Neural cell (in vitro differentiated cells): Measurements from ENCODE around the gene TPBG.

ENCODE experiments used
- EP300 ChIP-seq: fragments of 450-650 bp; conservative IDR thresholded peaks from 2 replicates; pipeline ENCODE4 v1.6.1; 2014; ENCODE audit warnings: antibody characterized with exemption, mild to moderate bottlenecking, moderate library complexity; ENCODE audit not compliant: poor library complexity, severe bottlenecking
- EZH2 ChIP-seq: fragments of 200-600, 300-800 bp; shearing (Covaris generic), sonication (generic); IDR thresholded peaks from 2 replicates; pipeline ENCODE4 v1.6.1; 2014; ENCODE audit warnings: antibody characterized with exemption, low read length, borderline replicate concordance, mild to moderate bottlenecking; ENCODE audit not compliant: insufficient read depth, poor library complexity, severe bottlenecking
- POLR2AphosphoS5 ChIP-seq: IDR thresholded peaks from 2 replicates; pipeline ENCODE4 v1.6.1; 2012
- TAF1 ChIP-seq: IDR thresholded peaks from 2 replicates; pipeline ENCODE4 v1.6.1; 2012; ENCODE audit warnings: low read depth
- TF ChIP-seq, protein P1 (sequence below): IDR thresholded peaks from 2 replicates; pipeline ENCODE4 v1.6.1; 2012; ENCODE audit warnings: borderline replicate concordance
- TF ChIP-seq, protein P2 (sequence below): fragments of 450-650 bp; IDR thresholded peaks from 2 replicates; pipeline ENCODE4 v1.5.1; 2014; ENCODE audit warnings: antibody characterized with exemption, mild to moderate bottlenecking, moderate library complexity; ENCODE audit not compliant: poor library complexity, severe bottlenecking

DNA sequence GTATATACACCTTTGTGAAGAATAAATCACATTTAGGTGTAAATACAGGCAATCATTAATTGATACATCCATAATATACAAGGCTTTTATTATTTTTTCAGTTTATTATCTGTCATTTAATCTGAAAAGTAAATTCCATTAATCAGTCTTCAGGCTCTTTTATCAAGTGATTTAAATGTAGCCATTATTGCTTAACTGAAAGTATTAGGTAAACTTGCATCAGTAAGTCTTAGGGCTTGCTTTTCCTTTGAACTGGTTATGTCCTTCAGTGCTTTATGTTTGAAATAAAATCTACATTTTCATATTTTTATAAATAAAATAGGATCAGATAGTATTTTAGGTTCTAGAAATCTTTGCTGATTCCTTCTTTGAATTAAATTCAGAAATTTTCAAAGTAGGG lies 4.1 kb downstream of the TPBG start:
- TF ChIP-seq POLR2AphosphoS5 (no peak), EP300 (no peak), EZH2 (no peak), TAF1 (no peak)
- TF ChIP-seq, protein P1, sequence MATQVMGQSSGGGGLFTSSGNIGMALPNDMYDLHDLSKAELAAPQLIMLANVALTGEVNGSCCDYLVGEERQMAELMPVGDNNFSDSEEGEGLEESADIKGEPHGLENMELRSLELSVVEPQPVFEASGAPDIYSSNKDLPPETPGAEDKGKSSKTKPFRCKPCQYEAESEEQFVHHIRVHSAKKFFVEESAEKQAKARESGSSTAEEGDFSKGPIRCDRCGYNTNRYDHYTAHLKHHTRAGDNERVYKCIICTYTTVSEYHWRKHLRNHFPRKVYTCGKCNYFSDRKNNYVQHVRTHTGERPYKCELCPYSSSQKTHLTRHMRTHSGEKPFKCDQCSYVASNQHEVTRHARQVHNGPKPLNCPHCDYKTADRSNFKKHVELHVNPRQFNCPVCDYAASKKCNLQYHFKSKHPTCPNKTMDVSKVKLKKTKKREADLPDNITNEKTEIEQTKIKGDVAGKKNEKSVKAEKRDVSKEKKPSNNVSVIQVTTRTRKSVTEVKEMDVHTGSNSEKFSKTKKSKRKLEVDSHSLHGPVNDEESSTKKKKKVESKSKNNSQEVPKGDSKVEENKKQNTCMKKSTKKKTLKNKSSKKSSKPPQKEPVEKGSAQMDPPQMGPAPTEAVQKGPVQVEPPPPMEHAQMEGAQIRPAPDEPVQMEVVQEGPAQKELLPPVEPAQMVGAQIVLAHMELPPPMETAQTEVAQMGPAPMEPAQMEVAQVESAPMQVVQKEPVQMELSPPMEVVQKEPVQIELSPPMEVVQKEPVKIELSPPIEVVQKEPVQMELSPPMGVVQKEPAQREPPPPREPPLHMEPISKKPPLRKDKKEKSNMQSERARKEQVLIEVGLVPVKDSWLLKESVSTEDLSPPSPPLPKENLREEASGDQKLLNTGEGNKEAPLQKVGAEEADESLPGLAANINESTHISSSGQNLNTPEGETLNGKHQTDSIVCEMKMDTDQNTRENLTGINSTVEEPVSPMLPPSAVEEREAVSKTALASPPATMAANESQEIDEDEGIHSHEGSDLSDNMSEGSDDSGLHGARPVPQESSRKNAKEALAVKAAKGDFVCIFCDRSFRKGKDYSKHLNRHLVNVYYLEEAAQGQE = no peak
- TF ChIP-seq, protein P2, sequence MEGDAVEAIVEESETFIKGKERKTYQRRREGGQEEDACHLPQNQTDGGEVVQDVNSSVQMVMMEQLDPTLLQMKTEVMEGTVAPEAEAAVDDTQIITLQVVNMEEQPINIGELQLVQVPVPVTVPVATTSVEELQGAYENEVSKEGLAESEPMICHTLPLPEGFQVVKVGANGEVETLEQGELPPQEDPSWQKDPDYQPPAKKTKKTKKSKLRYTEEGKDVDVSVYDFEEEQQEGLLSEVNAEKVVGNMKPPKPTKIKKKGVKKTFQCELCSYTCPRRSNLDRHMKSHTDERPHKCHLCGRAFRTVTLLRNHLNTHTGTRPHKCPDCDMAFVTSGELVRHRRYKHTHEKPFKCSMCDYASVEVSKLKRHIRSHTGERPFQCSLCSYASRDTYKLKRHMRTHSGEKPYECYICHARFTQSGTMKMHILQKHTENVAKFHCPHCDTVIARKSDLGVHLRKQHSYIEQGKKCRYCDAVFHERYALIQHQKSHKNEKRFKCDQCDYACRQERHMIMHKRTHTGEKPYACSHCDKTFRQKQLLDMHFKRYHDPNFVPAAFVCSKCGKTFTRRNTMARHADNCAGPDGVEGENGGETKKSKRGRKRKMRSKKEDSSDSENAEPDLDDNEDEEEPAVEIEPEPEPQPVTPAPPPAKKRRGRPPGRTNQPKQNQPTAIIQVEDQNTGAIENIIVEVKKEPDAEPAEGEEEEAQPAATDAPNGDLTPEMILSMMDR = no peak
